Activated CD4-positive, alpha-beta T cell treated with anti-CD3 and anti-CD28 coated beads, Interleukin-10, Interleukin-2, amounts not matched to agents 100 ng/mL and 50 ng/mL, durations not matched to agents 16 hours and 8 hours (primary cell): ENCODE measurements around the gene TMUB1.

ENCODE experiments used
- DNase-seq: peaks from one replicate; pipeline ENCODE4 v3.0.0-alpha.2; 2020

The TMUB1 gene

DNA sequence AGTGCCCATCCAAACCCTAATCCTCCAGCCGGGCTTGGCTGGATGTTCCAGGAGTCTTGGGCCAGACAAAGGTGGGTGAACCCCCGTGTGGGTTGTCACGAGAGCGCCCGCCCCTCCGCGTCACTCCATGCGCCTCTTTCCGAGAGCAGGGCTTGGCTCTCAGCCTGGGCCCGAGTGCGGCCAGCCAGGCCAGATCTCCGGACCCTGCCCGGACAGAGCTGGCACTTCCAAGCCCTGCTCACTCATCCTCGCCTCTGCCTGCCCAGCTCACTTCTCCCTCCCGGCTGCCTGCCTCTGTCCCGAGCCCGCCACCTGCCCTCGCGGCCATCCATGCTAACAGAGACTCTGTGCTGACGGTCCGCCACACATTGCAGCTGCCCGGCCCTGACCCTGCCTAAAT, 37.6 kb upstream of the TMUB1 start:
- DNase-seq = no peak

DNA sequence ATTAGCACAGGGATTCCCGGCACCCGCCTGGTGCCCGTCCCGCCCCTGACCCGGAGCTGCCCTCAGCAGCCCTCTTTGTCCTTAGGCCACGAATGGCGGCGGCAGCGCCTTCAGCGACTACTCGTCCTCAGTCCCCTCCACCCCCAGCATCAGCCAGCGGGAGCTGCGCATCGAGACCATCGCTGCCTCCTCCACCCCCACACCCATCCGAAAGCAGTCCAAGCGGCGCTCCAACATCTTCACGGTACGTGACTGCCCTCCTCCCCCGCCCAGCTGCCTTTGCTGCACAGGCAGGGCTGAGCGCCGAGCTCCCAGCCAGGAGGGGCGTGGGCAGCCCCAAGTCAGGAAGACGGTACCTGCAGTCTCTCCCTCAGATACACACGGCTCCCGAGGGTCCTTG, 36.6 kb upstream of the TMUB1 start:
- no peak for DNase-seq

DNA sequence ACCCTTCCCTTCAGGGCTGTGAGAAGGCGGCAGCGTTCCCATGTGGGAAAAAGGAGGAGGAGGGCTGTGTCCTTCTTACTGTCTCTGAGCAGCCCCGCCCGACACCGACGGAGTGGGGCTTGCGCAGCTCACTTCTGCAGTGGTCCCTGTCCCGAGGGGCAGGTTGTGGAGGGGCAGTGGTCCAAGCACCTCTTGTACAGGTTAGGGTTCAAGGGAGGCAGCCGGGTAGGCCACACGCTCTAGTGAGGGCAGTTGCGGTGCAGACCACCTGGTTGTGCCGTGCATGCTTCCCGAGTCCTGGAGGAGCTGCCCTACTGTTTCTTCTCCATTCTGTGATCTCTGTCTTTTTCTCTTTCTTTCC, 35.7 kb upstream of the TMUB1 start:
- DNase-seq = no peak

GRCh38 chr7:151118108-151119054, 35.1 kb upstream of the TMUB1 start:
- no peak for DNase-seq

- DNase-seq = peak; percentile 30
These were observed 34.3 kb upstream of the TMUB1 start for GRCh38 chr7:151117565-151117964.

- no peak for DNase-seq
These were observed 33.5 kb upstream of the TMUB1 start for GRCh38 chr7:151116603-151117440.

GRCh38 chr7:151115836-151116418, 32.6 kb upstream of the TMUB1 start:
- no peak for DNase-seq

DNA sequence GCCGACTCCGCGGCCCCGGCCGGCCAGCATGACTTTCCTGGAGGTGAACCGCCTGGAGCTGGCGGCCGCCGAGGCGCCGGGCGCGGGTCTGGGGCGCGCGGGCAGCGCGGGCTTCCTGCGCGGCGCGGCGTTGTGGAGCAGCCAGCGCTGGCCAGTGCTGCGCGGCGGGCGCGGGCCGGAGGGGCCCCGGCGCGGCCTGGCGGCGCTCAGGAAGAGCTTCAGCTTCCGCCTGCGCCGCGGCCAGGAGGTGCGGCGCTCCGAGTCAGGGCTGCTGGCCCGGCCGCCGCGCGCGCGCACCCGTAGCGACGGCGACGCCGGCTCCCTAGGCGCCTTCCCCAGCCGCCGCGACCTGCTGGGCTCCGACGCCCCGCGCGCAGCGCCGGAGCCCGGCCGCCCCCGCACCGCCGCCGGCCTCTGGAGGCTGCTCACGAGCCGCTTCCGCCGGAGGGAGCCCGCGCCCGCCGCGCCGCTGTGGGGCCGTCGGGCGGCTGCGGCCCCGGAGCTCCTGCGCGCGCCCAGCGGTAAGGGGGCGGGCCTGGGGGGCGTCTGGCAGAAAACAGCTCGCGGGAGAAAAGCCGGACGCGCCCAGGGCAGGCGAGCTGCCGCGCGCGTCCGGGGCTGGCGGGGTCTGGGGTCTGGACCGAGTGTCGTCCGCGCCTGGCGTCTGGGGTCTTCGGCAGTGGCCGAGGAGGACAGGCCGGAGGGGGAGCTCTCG, 32.0 kb upstream of the TMUB1 start:
- peak; percentile 43 for DNase-seq

- DNase-seq = no peak
These were observed 31.1 kb upstream of the TMUB1 start for GRCh38 chr7:151114151-151115090.

DNA sequence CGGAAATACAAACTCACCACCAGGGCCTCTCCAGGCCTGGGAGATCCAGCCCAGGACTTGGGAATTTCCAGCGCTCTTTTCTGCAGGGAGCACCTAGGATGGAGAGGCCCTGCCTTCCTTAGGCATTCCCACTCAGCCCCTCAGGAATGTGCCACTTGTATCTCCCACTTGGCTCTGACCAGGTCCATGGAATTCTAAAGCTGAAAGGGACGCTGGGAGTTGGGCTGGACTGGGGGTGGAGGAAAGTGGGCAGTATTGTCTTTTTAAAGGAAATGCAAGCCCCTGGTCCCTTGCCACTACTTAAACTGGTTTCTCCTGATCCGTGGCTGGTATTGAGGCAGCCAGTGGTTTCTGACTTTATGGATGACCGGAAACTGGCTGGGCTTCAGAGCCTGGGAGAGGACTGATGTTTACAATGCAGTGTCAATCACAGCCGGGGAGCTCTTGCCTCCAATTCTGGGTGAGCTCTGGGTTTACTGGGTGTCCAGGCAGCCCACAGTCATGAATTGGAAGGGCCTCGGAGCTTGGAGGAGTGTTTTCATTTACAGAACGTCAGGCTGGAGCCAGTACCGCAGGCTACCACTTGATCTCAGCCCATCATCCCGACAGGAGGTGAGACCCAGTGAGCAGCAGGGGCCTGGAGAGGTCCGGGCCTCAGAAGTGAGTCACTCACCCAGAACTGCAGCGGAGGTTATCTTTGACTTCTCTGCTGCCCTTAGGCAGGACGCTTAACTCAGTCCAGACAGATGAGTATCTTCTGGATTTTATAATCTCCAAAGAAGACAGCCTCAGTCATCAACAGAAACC, 30.3 kb upstream of the TMUB1 start:
- no peak for DNase-seq

GRCh38 chr7:151110941-151111645, 27.8 kb upstream of the TMUB1 start:
- DNase-seq = peak; percentile 78

GRCh38 chr7:151110236-151110940, 27.1 kb upstream of the TMUB1 start:
- no peak for DNase-seq

GRCh38 chr7:151109094-151110048, 26.1 kb upstream of the TMUB1 start:
- no peak for DNase-seq

DNA sequence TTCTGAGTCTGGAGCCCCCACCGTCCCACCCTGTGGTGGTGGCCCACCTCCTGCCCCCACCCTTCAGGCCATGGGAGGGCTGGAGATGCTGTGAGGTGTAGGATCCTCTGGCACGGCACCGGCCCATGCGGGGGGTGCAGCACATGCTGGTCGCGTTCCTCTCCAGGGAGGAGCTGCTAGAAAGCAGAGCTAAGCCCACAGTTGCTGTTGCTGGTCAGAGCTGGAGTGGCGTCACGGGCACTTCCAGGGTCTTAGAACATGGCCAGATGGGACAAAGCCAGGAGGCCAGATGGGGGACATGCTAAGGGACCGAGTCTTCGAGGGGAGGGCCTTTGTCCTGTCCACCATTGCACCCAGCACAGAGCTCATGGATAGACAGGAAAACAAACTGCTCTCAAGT, 24.6 kb upstream of the TMUB1 start:
- DNase-seq = no peak

GRCh38 chr7:151104411-151105235, 21.3 kb upstream of the TMUB1 start:
- no peak for DNase-seq

- no peak for DNase-seq
These were observed 20.7 kb upstream of the TMUB1 start for GRCh38 chr7:151103973-151104372.

DNA sequence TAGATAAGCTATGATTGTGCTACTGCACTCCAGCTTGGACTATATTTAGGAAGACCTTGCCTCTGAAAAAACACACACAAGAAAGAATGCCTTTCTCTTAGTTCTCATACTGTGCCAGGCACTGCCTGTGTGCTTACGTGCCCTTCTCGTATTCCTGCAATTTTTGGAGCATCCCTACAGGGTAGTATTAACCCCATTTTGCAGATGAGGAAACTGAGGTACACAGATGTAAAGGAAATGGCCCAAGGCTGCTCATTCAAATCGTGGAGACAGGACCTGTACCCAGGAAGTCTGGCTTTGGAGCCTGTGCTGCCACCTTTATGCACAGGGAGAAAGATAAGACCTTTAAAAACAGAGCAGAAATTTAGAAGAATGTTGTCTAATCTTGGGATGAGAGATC, 19.7 kb upstream of the TMUB1 start:
- no peak for DNase-seq
